AG09309 (cell line): ENCODE data around the gene ITPR1.

ENCODE experiments used
- DNase-seq: peaks from one replicate; pipeline ENCODE4 v3.0.0-alpha.2; 2010; ENCODE audit warnings: low read depth
- H3K4me3 ChIP-seq: 2 replicates; pipeline ENCODE4 v1.5.1; 2011; ENCODE audit warnings: mild to moderate bottlenecking, low read depth, low read length, moderate library complexity; ENCODE audit not compliant: control insufficient read depth
- TF ChIP-seq, protein P1 (sequence below): IDR thresholded peaks from 2 replicates; pipeline ENCODE4 v1.5.1; 2011; ENCODE audit warnings: mild to moderate bottlenecking, low read depth, low read length, inconsistent platforms; ENCODE audit not compliant: insufficient read depth, control insufficient read depth; ENCODE audit errors: missing control alignments

The ITPR1 gene

GRCh38 chr3:4523710-4524698 is 30.9 kb downstream of the ITPR1 start:
- DNase-seq = no peak
- TF ChIP-seq, protein P1, sequence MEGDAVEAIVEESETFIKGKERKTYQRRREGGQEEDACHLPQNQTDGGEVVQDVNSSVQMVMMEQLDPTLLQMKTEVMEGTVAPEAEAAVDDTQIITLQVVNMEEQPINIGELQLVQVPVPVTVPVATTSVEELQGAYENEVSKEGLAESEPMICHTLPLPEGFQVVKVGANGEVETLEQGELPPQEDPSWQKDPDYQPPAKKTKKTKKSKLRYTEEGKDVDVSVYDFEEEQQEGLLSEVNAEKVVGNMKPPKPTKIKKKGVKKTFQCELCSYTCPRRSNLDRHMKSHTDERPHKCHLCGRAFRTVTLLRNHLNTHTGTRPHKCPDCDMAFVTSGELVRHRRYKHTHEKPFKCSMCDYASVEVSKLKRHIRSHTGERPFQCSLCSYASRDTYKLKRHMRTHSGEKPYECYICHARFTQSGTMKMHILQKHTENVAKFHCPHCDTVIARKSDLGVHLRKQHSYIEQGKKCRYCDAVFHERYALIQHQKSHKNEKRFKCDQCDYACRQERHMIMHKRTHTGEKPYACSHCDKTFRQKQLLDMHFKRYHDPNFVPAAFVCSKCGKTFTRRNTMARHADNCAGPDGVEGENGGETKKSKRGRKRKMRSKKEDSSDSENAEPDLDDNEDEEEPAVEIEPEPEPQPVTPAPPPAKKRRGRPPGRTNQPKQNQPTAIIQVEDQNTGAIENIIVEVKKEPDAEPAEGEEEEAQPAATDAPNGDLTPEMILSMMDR = no peak
- no peak overlapping the region for H3K4me3 ChIP-seq

DNA sequence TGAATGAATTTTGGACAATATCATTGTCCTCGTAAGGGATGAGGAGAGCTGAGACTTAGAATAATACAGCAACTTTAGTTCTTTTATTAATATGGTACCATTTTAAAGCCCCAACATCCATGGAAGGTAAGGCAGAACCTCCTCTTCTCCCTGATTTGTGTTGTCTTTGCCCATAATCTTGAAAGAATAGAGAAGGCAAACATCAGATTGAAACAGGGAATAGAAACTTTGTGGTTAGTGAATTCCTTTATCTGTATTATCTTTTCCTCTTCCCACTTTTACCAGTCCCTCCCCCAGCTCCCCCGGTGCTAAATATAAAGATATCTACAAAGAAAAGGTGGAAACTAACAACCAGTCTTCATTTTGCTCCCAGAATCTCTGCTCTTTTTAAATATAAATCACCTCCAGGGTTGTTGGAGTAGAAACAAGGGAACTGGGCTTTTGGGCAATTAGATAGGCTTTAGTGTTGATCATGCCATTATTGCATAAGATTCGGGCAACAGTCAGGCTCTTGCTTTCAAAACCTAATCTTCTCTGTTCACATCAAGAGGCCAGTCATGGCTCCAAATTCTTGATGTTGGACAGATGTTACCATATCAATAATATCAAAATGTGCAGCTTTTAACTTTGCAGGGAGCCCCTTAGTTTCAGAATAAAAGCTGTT is 32.5 kb downstream of the ITPR1 start:
- TF ChIP-seq, protein P1 = no peak
- no peak overlapping the region for H3K4me3 ChIP-seq
- DNase-seq = no peak

DNA sequence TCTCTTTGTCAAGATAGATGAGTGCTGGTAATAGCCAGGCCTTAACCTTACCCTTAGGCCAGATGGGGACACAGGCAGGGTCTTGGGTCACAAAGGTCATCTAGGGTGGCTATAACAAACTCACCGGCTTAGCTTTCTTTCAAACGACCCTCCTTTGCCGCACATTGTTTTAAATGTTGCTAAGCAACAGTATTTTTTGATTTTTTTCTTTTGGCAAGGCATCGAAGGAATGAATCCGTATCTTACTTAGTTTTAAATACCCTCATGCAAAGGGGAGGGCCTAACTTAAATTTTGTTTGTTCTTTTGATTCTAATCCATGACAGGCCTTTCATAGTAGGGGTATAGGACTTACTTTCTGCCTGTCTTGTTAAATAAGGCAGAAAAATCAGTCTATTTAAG is 35.2 kb downstream of the ITPR1 start:
- H3K4me3 ChIP-seq = no peak overlapping the region
- TF ChIP-seq, protein P1 = no peak
- no peak for DNase-seq

DNA sequence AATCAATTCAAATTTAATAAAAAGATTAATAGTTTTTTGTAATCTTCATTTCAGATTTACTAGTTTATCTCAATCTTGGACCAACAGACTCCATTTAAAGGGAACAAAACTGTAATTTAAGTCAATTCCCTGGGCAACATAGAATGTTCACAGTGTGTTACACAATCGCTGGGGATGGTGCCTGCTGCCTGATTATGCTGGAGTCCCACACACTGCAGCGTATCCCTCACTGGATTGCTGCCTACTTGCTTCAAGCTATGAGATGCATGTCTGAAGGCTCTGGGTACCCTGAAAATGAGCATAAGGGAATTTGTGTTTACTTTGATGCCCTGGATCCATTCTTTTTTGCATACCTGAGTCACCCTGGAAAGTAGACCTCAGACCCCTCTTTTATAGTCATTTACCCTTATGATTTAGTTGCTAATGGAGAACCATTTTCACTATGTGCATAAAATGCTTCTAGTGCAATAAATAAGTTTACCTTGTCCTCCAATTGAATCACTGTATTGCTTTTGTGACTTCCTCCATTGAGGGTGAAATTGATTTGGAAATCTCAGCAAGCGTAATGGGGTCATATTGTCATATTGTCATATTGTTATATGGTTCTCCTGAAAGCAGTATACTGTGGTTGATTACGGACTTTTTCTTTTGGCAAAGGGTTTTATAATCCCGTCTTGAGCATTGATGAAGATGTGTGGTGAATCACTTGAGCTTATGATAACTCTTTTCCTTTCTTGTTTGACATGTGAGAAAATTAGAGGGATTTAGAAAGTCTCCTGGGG is 35.9 kb downstream of the ITPR1 start:
- TF ChIP-seq, protein P1 = no peak
- no peak overlapping the region for H3K4me3 ChIP-seq
- no peak for DNase-seq

- TF ChIP-seq, protein P1 = no peak
- no peak for DNase-seq
- H3K4me3 ChIP-seq = no peak overlapping the region
These were observed 36.9 kb downstream of the ITPR1 start for GRCh38 chr3:4529876-4530588.
